GM19463 (cell line): ENCODE results near the gene ALAD.
"Not testable (repeated sequence)": the region's sequence is repeated elsewhere in the genome, so short reads cannot be mapped to it uniquely, and the experiment has no call there.

Experiments
- ATAC-seq: cut with Tn5 transposase; IDR thresholded peaks from one replicate; pipeline ENCODE4 v1.9.1; 2021; ENCODE audit warnings: mild to moderate bottlenecking, moderate library complexity; ENCODE audit not compliant: unreplicated experiment

Gene ALAD

DNA sequence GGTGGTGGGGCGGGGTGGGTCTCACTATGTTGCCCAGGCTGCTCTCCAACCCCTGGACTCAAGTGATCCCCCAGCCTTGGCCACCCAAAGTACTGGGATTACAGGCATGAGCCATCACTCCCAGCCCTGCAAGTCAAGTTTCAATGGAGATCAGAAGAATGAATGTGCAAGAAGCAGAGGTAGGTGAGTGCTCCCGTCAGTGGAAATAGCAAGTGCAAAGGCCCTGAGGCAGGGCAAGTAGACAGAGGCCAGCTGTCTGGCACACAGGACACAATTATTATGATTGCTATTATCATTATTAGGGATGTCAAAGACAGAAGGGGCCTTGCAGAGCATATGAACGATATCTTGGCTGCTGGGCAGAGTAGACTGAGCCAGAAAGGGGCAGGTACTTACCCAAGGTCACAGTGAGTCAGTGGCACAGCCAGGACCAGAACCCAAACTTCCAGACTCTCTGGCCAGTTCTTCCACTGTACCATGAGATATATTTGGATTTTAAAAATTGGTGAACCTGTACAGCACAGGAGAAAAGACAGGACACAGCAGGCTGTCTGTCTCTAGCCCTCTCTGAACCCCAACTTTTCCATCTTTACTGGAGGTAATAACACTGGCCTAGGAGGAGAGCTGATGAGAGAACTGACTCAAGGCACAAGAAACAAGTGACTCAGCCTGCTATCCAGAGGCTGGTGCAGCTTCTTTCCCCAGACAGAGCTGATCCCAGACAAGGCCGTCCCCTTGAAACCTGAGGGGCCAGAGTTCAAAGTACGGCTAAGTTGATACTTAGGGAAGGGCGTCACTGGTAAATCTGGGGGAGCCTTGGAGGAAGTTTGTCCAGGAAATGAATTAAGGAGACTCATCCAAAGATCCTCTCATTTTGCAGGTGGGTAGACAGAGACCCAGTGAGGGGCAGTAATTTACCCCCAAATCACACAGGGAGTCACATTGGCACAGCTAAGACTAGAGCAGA, 25.7 kb downstream of the ALAD start:
- no peak for ATAC-seq

DNA sequence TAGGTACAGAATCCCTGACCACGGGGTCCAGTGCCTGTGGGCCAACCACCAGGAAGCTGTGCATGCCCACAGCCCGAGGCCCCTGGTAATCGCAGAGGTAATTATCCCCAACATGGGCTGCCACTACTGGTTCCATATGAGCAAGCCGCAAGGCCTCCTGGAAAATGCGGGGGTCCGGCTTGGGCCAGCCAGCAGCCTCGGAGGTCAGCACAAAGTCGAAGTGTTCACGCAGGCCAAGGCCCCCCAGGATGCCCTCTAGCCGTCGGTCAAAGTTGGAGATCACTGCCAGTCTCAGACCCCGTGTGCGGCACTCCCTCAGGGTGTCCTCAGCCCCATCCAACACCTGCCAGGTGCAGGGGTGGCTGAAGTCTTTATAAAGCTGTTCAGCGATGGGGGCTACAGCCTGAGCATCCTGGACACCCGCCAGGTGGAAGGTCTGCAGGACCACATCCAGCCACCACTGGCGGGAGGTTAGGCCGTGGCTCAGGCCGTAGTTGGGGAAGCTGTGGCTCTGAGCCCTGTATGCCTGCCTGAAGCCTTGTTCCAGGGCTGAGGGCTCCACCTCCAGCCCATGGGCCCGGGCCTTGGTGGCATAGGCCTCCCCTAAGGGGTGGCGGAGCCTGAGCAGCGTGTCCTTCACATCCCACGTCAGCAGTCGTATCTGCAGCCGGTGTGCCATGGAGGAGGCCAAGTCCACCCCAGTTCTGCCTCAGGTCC, 27.2 kb downstream of the ALAD start:
- no peak for ATAC-seq

- no peak for ATAC-seq
These were observed 27.8 kb downstream of the ALAD start for GRCh38 chr9:113373256-113373655.

GRCh38 chr9:113372059-113372458, 29.0 kb downstream of the ALAD start:
- no peak for ATAC-seq

DNA sequence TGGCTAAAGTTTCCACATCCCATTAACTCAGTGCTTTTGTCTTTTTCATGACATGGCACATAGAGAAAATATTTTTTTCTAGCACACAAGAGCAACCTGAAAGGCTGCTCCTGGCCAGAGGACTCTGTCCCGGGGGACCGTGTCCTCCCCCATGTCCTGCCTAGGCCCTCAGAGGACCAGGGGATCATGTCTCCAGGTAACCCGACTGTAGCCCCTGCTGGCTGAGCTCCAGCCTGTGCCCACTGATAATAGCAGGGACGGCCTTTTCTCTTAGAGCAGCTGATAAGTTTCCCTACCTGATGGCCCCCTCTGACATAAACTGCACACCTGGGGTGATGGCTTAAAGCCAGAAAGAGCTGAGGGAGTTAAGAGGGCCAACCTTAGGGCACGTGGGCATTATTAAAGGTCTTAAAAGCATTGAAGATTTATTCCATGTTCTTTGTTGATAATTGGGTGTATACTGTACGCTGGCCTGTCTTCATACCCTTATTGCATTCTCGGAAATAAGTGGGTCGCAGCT, 30.2 kb downstream of the ALAD start:
- no peak for ATAC-seq

- ATAC-seq: no peak
These were observed 31.3 kb downstream of the ALAD start for GRCh38 chr9:113369855-113370140.

DNA sequence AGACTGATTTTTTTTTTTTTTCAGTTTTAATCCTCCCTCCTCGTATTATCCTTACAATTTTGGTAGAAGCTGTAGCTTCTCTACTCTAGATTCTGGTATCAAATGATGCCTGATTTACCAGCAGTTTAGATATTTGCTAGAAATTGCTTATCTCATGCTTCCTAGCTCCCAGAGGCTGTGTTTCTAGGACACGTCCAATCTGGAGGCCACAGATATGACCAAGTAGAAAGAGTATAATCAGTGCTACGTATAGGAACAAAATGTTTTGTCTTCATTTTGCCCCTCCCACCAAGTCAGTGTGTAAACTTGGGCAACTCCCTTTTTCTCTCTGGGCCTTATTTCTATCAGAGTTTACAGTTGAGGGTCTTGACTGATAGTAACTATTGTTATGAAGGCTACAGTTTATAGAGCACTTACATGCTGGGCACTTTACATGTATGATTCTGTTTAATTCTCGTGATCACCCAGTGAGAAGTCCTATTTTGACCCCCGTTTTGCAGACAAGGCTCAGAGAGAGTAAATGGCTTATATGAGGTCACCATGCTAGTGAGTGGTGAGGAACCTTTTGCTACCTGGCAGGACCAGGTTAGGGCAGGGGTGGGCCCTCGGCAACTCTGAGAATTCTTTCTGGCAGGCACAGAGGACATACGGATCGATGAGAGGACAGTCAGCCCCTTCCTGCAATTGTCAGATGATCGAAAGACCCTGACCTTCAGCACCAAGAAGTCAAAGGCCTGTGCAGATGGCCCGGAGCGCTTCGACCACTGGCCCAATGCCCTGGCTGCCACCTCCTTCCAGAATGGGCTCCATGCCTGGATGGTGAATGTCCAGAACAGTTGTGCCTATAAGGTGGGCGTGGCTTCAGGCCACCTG, 31.9 kb downstream of the ALAD start:
- ATAC-seq: no peak

GRCh38 chr9:113368348-113368981, 32.6 kb downstream of the ALAD start:
- no peak for ATAC-seq

DNA sequence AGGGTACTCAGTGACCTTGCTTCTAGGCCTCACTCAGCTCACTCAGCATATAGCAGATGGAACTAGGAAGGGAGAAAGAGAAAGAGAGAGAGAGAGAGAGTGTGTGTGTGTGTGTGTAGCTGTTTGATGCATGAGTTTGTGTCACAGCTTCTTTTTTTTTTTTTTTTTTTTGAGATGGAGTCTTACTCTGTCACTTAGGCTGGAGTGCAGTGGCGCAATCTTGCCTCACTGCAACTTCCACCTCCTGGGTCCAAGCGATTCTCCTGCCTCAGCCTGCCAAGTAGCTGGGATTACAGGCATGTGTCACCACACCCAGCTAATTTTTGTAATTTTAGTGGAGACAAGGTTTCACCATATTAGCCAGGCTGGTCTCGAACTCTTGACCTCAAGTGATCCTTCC, 35.4 kb downstream of the ALAD start:
- not testable (repeated sequence) for ATAC-seq

- no peak for ATAC-seq
These were observed 36.1 kb downstream of the ALAD start for GRCh38 chr9:113364951-113365350.

- no peak for ATAC-seq
These were observed 37.7 kb downstream of the ALAD start for GRCh38 chr9:113363336-113363735.

GRCh38 chr9:113361304-113362018, 39.6 kb downstream of the ALAD start:
- no peak for ATAC-seq

DNA sequence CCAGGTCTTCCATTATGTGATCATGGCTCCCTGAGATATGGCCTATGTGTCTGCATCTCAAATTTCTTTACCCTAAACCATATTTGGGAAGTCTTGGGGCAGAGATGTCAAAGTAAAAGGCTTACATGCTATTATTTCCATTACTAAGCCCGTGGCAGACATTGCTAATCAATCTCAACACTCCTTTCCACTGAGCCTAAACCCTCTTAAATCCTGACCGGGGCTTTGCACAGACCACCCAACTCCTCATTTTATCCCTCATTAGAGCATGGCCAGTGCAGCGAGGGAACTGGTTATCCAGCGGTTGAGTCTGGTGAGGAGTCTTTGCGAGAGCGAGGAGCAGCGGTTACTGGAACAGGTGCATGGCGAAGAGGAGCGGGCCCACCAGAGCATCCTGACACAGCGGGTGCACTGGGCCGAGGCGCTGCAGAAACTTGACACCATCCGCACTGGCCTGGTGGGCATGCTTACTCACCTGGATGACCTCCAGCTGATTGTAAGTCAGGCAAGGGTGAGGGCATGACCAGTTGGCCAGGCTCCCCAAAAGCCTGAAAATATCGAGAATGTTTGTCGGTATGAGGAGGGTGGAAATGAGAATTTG, 40.7 kb downstream of the ALAD start:
- ATAC-seq: no peak

DNA sequence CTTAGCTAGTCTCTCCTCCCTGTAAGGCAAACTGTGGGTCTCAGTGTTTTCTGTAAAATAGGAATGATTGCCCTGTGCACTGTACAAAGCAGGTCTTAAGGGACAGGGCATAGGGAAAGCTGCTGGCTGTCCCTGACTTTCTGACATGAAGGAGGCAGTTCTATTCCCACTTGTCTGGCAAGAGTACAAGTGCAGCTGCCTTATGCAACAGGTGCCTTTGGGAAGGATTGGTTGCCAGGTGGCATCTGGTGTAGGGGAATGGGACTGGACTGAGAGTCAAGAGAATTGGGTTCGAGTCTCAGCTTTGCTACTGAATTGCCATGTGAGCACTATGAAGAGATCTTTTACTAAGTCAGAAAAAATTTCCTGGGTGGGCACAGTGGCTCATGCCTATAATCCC, 41.7 kb downstream of the ALAD start:
- no peak for ATAC-seq

- ATAC-seq: no peak
These were observed 44.3 kb downstream of the ALAD start for GRCh38 chr9:113356686-113357292.

GRCh38 chr9:113355040-113355596, 46.0 kb downstream of the ALAD start:
- no peak for ATAC-seq

GRCh38 chr9:113352411-113352810, 48.7 kb downstream of the ALAD start:
- ATAC-seq: no peak

DNA sequence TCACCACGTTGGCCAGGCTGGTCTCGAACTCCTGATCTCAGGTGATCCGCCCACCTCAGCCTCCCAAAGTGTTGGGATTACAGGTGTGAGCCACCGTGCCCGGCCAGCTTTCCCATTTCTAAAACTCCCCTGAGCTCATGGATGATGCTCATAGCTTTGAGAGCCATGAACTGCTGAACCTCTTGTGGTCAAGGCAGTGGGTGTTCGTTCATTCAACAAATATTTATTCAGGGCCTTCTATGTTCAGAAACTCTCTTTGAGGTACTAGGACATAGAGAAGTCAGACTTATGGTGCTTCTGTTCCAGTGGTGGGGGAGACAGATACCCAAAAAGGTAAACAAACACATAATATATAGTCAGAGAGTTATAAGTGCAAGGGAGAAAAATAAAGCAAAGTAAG, 49.1 kb downstream of the ALAD start:
- no peak for ATAC-seq

DNA sequence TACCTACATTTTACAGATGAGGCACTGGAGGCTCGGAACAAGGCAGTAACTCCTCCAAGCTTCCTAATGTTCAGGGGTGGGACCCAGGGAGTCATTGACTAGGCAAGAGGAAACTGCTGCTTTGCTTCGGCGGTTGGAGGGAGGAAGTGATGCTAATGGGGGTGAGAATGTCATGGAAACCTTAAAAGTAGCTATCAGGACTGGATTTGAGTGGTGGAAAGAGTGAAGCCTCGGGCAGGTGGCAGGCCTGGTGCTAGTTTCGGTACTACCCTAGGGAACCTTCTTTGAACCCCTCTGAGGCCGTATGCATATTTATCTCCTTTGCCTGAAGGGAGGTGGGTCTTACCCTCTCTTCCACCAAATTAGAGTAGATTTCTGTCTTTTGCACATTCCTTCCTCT, 50.1 kb downstream of the ALAD start:
- ATAC-seq: peak; percentile 34
